AG09319 (cell line): Measurements from ENCODE around the gene ZIC2.

Source experiments
- DNase-seq: peaks from one replicate; pipeline ENCODE4 v3.0.0-alpha.2; 2010; ENCODE audit warnings: low read depth; ENCODE audit errors: extremely low read depth
- TF ChIP-seq, protein P1 (sequence below): IDR thresholded peaks from 2 replicates; pipeline ENCODE4 v1.5.1; 2011; ENCODE audit warnings: low read depth, mild to moderate bottlenecking, inconsistent platforms, low read length, moderate library complexity

The ZIC2 gene

DNA sequence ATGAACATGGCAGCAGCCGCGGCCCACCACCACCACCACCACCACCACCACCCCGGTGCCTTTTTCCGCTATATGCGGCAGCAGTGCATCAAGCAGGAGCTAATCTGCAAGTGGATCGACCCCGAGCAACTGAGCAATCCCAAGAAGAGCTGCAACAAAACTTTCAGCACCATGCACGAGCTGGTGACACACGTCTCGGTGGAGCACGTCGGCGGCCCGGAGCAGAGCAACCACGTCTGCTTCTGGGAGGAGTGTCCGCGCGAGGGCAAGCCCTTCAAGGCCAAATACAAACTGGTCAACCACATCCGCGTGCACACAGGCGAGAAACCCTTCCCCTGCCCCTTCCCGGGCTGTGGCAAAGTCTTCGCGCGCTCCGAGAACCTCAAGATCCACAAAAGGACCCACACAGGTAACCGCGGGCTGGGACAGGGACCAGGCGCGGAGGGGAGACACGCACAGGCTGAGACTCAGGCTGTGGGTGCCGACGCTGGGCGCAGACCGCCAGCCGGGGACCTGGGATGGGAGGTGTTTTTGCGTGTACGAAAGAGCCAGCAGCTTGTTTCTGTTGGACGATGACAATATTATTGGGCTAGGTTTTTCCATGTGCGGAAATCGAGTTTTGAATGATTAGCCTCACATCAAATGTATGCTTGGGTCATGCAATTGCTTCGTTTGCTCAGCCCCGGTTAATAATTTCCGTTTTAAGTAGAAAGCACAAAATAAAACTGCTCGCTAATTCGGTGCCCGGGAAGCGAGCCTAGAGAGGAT, 1.3 kb downstream of the ZIC2 start:
- TF ChIP-seq, protein P1, sequence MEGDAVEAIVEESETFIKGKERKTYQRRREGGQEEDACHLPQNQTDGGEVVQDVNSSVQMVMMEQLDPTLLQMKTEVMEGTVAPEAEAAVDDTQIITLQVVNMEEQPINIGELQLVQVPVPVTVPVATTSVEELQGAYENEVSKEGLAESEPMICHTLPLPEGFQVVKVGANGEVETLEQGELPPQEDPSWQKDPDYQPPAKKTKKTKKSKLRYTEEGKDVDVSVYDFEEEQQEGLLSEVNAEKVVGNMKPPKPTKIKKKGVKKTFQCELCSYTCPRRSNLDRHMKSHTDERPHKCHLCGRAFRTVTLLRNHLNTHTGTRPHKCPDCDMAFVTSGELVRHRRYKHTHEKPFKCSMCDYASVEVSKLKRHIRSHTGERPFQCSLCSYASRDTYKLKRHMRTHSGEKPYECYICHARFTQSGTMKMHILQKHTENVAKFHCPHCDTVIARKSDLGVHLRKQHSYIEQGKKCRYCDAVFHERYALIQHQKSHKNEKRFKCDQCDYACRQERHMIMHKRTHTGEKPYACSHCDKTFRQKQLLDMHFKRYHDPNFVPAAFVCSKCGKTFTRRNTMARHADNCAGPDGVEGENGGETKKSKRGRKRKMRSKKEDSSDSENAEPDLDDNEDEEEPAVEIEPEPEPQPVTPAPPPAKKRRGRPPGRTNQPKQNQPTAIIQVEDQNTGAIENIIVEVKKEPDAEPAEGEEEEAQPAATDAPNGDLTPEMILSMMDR: no peak
- no peak for DNase-seq

DNA sequence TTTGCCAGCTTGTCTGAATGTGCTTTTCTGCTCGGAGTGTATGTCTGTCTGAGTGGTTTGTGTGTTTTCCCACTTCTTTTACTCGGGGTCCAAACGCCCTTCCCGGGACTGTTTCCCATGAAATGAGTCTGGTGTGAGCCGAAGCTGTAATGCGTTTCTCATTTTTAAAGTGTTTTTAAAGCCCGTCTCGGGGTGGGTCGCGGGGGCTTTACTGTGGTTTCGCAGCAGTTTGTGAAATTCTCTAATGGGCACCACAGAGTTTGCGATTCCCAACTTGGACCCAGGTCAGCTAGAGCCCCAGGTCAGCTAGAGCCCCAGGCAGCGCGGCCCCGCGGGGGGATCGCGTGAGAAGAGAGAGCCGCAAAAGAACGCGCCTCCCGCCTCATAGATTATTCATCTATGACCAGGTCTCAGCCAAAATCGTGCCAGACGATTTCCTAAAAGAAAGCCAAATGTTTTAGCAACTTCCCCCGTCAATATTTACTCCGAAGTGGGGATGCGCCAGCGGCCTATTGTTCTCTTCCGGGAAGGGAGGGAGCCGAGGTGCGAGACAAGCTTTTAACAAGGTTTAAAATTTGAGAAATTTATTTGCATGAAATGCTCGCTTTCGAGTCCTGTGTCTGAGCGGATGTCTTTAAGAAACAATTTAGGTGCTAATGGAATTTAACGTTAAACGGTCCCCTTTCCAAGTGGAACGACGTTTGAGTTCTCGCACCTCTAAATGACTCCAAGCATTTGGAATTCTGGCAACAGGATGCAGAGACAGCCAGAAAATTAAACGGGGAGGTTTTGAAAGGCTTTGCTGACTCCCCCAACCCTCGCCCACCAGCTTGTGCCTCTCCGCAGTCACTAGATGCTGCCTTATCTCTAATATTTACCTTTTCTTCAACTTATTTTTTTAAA, 2.2 kb downstream of the ZIC2 start:
- DNase-seq: no peak
- TF ChIP-seq, protein P1: no peak

DNA sequence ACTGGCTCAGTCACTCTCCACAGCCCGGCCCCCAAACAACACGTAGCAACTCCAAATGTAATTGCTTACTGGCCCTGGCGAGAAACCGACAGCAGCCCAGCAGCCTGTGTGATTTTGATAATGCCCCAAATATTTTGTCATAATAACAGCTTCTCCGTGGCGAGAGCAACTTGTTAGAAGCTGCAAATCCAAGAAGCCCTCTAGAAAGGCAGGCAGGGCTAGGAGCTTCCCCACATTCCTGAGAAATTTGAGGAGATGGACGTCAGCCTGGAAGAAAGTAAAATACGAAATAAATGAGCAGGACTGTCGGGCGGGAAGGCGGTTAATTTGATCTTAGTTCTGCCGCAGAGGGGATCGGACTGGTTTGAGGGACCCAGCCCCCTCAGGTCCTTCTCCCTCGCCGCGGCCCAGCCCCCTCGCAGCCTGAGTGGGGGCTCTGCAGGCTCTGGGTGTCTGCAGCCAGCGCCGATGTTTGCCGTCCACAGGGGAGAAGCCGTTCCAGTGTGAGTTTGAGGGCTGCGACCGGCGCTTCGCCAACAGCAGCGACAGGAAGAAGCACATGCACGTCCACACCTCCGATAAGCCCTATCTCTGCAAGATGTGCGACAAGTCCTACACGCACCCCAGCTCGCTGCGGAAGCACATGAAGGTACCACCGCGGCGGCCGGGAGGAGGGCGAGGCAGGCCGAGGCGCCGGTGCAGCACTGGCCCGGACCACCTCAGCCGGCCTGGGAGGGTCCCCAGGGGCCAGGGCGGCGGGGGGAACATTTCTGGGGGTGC, 3.1 kb downstream of the ZIC2 start:
- no peak for DNase-seq
- TF ChIP-seq, protein P1: no peak

DNA sequence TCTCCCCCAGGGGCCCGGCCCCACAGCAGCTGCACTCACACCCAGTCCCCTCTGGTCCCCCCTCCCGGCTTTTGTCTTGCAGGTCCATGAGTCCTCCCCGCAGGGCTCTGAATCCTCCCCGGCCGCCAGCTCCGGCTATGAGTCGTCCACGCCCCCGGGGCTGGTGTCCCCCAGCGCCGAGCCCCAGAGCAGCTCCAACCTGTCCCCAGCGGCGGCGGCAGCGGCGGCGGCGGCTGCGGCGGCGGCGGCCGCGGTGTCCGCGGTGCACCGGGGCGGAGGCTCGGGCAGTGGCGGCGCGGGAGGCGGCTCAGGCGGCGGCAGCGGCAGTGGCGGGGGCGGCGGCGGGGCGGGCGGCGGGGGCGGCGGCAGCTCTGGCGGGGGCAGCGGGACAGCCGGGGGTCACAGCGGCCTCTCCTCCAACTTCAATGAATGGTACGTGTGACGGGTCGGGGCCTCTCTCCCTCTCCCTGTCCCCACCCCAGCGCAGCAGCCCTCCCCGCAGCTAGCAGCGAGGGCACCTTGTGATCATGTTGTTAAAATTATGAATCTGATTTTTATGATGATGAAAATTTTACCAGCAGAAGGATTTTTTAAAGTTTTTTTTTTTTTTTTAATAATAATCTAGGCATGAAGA, 3.8 kb downstream of the ZIC2 start:
- no peak for DNase-seq
- TF ChIP-seq, protein P1: no peak

DNA sequence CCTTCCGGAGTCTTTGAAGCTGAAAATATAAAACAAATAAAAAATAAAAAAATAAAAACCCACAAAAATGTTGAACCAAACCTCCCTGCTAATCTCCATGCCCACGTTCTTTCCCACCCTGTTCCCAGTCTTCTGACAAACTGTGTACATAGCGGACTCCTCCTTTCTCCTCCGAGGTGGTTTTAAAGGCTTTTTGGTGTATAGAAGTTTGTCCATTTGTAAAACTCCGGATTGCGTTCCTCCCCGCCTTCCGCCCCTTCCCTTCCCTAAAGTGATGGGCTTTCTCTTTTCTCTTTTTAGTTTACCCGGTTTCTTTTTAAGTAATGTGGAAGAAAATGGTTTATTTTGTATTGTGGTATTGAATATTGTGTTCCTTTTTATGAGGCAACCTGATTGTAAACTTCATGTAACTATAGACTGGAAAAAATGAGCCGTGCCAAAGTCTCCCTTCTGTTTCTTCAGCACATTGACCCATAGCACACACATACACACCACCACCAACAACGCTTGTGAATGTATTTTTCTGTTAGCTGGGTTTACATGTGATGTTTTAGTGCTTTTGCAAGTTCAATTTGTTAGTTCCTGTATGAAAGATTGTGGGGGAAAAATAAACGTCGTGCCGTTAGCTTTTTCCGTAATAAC, 4.4 kb downstream of the ZIC2 start:
- DNase-seq: no peak
- TF ChIP-seq, protein P1: no peak

DNA sequence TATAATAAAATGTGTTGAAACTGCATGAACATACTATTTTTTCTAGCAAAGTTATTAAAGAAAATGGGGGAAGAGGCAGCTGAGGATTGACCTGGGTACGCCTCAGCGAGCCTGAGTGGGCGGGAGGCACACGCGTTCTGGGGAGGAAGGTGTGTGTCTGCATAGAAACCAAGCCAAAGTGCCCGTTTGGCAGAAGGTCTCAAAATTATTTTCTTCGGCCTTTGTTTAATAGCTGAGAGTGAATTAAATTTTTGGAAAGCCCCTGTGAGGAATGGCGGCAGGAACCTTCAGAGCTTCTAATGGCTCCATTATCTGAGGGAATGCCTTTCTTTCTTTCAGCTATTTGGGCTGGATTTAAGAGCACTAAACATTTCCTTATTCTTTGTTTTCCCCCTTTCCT, 5.2 kb downstream of the ZIC2 start:
- TF ChIP-seq, protein P1: no peak

More for the DNA sequence above, 5.2 kb downstream of the ZIC2 start:
- no peak for DNase-seq
